HG02884 (cell line): ENCODE results near the gene SYT14.
"Not testable (repeated sequence)": the region's sequence is repeated elsewhere in the genome, so short reads cannot be mapped to it uniquely, and the experiment has no call there.

Experiments
- ATAC-seq: cut with Tn5 transposase; IDR thresholded peaks from one replicate; pipeline ENCODE4 v1.9.1; 2021; ENCODE audit warnings: mild to moderate bottlenecking, moderate library complexity; ENCODE audit not compliant: unreplicated experiment

Gene SYT14

GRCh38 chr1:210196266-210196665 is 258.2 kb downstream of the SYT14 start:
- not testable (repeated sequence) for ATAC-seq

- no peak for ATAC-seq
Measured at GRCh38 chr1:210198840-210199239, 260.8 kb downstream of the SYT14 start.

- no peak for ATAC-seq
Measured at GRCh38 chr1:210200124-210200736, 262.2 kb downstream of the SYT14 start.

- no peak for ATAC-seq
Measured at GRCh38 chr1:210201681-210202080, 263.7 kb downstream of the SYT14 start.

- no peak for ATAC-seq
Measured at GRCh38 chr1:210207597-210208450, 269.8 kb downstream of the SYT14 start.

- ATAC-seq = no peak
Measured at GRCh38 chr1:210213335-210213734, 275.3 kb downstream of the SYT14 start.

- no peak for ATAC-seq
Measured at GRCh38 chr1:210214573-210215409, 276.8 kb downstream of the SYT14 start.

GRCh38 chr1:210217482-210217881 is 279.5 kb downstream of the SYT14 start:
- ATAC-seq = no peak

- ATAC-seq = no peak
Measured at GRCh38 chr1:210218047-210218446, 280.0 kb downstream of the SYT14 start.
